NCI-H1092 (cell line): ENCODE measurements around the gene ZNF8.
"Not testable (repeated sequence)": the region's sequence is repeated elsewhere in the genome, so short reads cannot be mapped to it uniquely, and the experiment has no call there.

Source experiments
- DNase-seq: peaks from one replicate; lab custom pipeline; 2025; lab: John Stamatoyannopoulos, UW

Gene ZNF8

DNA sequence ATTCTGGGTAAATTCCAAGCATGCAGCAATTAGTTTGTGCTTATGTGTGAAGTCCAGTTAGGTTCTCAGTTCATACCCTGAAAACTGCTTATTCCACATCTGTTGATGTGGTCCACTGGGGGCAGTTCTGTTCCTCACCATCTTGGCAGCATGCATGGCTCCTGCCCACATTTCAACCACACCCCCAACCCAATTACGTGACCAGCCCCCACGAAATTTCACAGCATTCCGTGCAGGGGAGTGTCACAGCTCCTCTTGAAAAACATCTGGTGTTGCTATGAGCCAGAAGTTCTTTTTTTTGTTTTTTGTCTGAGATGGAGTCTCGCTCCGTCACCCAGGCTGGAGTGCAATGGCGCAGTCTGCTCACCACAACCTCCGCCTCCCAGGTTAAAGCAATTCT lies 17.3 kb downstream of the ZNF8 start:
- DNase-seq = no peak

- DNase-seq = no peak
Observed at GRCh38 chr19:58300620-58301019, 21.9 kb downstream of the ZNF8 start.

DNA sequence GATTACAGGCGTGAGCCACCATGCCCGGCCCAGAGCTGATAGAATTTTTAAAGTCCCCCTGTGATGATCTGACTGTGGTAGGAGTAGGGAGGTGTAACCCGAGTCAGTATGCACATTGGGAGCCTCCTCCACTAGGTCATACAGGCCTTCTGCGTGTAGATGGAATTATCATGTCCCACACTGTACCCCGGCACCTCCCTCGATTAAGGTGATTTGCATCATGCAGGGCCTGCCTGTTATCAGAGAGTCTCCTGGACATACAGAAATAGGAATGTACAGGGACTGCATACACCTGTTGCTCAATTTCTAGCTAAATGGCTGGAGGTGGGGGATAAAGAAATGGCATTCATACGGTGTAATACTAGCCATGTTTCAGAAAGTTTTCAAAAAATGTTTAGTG lies 25.5 kb downstream of the ZNF8 start:
- DNase-seq = no peak

DNA sequence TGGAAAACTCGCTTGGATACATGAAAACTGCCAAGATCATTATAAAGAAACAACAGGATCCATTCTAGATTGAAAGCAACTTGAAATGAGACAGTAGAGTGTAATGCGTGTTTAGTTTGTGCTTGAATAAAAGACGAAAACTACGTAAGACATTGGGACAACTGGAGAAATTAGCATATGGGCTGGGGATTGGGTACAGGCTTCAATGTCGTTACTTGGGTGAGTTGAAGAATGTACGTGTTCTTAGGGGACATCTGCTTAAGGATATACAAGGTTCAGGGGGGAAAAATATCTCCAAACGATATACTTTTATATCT lies 26.0 kb downstream of the ZNF8 start:
- DNase-seq = no peak

DNA sequence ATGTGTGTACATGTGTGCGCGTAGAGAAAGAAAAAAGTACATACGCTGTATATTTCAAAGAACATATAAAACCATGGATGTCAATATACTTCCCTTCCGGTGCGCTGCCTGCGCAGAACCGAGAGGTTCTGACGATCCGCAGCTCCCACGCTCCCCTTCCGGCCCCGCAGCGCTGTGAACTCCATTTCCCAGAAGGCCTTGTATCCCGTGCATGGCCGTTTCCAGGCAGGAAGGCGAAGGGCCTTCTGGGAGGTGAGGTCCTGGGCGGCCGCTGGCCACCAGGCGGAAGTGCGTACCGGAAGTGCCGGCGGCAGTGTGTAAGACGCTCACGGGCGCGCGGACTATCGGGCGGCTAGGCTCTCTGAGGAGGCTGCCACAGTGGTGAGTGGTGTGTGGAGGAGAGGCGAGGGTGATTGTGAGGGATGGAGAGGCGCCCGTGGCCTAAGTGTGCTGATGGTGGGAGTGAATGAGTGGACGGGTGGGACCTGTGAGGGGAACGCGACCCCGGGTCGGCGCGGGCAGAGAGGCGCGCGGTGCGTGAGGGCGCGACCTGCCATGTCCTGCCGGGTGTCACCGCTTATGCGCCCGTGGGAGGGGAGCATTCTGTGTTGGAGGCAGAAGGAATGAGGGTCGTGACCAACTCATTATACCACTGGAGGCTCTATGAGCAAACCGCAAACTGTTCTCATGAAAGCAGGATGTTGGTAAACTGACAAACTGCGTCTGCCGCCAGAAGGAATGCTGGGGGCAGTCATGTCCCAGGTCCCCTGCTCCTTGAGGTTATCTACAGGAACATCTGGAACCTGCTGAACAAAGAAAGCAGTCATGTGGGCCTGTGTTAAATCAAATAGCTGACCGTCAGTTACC lies 26.5 kb downstream of the ZNF8 start, which contains the start of gene ERVK3-1:
Gene ERVK3-1, plus strand, starts transcription at position 313 of the 867 bp plus-strand sequence. CDS start 6,792 bp downstream, outside the sequence.
- DNase-seq = peak; percentile 89

GRCh38 chr19:58305932-58306323 lies 27.2 kb downstream of the ZNF8 start:
- DNase-seq = no peak

GRCh38 chr19:58307736-58308135 lies 29.0 kb downstream of the ZNF8 start:
- no peak for DNase-seq

GRCh38 chr19:58310685-58311084 lies 31.9 kb downstream of the ZNF8 start:
- DNase-seq = not testable (repeated sequence)

- no peak for DNase-seq
Observed at GRCh38 chr19:58311345-58311865, 32.6 kb downstream of the ZNF8 start.

DNA sequence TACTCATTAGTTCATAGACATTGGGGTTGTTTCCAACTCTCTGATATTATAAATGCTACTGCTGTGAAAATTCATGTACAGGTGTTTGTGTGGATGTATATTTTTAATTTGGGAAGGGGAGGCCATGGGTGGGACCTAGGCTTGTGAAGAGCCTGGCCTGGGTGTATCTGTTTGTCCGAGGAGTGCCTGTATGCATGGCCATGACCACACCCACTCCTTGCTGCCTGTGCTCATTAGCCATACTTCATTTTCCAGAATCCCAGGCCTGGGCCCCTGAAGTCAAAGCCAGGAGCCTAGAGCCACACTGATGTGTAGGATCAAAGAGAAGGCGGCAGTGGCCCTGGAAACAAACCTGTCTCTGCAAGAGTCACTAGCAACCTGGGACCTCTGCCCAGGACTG lies 36.8 kb downstream of the ZNF8 start:
- no peak for DNase-seq

DNA sequence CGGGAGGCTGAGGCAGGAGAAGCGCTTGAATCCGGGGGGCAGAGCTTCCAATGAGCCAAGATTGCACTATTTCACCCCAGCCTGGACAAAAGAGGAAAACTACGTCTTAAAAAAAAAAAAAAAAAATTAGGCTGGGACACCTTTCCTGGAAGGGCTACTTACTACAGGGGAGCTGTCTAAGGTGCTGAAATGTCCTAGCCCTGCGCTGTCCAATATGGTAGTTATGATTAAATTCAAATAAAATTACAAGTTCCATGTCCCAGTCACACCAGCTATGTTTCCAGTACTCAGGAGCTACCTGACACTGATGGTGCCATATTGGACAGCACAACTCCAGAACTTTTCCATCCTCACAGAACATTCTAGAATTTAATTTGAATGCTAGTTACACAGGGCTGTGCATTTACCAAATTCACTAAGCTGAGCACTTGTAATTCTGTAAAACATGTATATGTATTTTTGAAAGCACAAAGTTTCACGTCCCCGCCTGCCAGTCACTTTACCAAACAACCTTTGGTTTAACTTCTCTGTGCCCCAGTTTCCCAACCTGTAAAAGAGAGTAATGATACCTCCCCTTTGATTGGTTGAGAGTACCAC lies 38.8 kb downstream of the ZNF8 start:
- no peak for DNase-seq

DNA sequence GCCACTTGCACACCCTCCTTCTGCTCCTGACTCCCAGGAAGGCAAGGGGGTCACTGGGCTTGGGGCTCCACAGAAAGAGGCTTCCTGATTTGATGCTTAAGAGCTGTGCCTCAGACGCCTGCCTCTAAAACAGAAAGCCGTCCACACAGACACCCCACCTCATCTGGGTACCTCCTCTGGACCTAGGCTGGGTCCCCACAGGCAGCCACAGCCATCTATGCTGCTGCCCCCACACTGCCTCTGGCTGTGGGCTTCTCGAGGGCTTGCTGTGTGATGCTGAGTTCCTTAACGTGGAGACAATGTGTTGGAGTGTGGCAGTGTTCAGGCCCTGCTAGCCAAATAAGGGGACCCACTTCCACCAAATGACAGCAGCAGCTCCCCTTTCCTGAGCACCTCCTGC lies 39.5 kb downstream of the ZNF8 start:
- DNase-seq = no peak

GRCh38 chr19:58319241-58319640 lies 40.5 kb downstream of the ZNF8 start:
- no peak for DNase-seq

DNA sequence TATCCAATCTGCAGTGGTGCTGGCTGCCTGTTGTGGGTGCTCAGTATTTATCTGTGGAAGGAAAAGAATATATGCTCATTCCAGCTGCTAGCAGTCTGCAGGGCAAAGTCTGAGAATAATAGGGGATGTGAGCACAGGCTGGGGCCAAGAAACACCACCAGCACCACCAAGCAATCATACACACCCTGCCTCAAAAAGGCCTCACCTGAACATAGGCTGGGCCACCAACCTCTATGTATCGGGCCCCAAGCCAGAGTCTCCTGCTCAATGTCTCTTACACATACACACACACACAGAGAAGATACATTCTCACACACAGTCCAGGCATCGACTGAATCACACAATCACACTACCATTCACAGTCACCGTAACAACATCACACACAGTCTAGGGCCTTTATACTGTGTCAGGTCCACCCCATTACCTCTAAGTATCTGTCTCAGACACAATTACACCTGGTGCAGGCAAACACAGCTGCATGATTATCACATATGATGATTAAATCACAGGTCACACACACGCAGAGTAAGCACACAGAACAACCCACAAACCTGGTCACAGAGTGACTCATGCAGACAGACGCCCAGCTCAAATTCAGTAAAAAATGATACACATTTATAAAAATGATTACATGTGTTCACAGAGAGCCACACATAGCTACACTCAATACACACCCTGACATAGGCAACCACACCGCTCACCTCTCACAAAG lies 46.7 kb downstream of the ZNF8 start:
- DNase-seq = no peak

DNA sequence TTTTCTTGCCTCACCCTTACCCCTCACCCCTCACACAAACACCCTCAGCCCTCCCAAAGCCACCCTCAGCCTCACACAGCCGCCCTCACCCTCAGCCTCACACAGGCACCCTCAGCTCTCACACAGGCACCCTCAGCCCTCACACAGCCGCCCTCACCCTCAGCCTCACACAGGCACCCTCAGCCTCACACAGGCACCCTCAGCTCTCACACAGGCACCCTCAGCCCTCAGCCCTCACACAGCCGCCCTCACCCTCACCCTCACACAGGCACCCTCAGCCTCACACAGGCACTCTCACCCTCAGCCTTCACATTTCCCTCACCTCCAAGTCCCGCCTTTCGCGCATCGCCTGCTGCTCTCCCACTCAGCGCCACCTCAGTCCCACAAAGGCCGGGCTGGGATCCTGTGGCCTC lies 47.8 kb downstream of the ZNF8 start:
- no peak for DNase-seq

- peak; percentile 81 for DNase-seq
Observed at GRCh38 chr19:58326914-58327726, 48.4 kb downstream of the ZNF8 start, which contains the start of gene ZSCAN22. Gene ZSCAN22, plus strand, starts transcription at chr19:58326994. Its CDS starts 7,809 bp downstream, at chr19:58334803.

DNA sequence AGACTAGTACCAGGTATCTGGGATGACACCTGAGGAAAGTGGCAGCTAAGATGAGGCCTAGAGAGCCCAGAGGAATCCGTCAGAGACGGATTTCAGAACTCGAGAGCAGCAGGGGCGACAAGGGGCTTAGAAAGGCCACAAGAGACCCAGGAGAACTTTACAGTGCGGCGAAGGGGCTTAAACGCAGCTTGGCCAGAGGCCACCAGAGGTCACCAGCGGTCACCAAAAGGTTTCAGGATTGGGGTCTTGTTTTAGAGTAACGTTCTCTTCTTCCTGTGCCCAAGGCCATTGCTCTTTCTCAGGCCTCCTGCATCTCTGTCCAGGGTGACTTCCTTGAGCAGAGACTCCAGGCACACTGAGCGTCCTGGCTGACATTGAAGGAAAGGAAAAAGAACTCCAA lies 50.2 kb downstream of the ZNF8 start:
- DNase-seq = no peak

DNA sequence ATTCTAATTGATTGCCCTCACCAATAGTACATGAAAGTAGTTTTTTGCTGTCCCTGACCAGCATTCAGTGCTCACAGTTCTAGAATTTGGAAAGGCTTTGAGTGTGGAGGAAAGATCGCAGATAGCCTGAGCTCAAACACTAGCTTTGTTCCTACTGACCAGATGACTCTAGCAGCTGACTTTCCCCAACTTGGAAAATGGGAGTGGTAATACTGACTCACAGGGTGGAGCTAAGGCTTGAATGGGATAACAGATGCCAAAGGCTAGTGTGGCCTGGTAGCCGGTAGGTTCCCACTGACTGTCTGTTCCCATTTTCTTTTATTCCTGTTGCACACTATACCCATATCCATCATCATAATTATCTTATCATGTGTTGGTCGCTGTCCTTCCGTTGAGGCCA lies 51.7 kb downstream of the ZNF8 start:
- DNase-seq = no peak

GRCh38 chr19:58332697-58333096 lies 53.9 kb downstream of the ZNF8 start:
- no peak for DNase-seq

DNA sequence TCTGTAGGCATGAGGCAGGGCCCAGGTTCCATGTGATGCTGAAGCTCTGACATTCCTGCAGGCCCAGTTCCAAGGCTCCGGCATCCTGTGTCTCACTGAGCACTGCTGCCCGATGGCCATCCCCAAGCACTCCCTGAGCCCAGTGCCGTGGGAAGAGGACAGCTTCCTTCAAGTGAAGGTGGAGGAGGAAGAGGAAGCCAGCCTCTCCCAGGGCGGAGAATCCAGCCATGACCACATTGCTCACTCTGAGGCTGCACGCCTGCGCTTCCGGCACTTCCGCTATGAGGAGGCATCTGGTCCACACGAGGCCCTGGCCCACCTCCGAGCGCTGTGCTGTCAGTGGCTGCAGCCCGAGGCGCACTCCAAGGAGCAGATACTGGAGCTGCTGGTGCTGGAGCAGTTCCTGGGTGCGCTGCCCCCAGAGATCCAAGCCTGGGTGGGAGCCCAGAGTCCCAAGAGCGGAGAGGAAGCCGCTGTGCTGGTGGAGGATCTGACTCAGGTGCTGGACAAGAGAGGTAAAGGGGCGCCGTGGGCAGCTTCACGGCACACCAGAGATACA lies 56.0 kb downstream of the ZNF8 start:
- no peak for DNase-seq

GRCh38 chr19:58335630-58336029 lies 56.9 kb downstream of the ZNF8 start:
- DNase-seq = no peak

DNA sequence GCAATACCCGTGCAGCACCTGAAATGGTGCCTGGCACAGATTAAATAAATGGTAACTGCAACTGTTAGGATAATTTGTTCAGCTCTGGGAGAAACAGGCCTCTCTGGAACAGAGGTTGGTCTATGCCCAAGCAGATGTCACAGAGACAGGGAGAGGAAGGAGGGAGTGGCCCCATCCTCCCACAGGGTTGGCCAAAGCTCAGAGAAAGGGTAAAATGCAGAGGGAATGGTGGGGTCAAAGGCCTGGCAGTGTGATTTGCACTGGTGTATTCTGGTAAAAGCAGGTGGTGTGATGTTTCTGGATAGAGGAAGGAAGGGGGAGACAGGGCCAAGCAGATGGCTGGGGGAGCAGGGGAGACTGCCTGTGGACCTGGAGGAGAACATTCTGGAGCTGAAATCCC lies 57.5 kb downstream of the ZNF8 start:
- no peak for DNase-seq
